ENCODE data around the gene GNAQ.

Gene GNAQ

GRCh38 chr9:77810047-77810446 lies 221.6 kb downstream of the GNAQ start:
- H4K91ac ChIP-seq (ENCODE audit: low read length): no peak overlapping the region
- no peak overlapping the region for H3K4me3 ChIP-seq (ENCODE audit: insufficient read depth in 1 of 2, low read depth in 1 of 2, low read length in 2 of 2)
- H3K4ac ChIP-seq (ENCODE audit: low read depth in 1 of 2, low read length in 2 of 2): no peak overlapping the region
- no peak overlapping the region for H3K27ac ChIP-seq (ENCODE audit: low read length, poor library complexity, severe bottlenecking)
- H3K14ac ChIP-seq (ENCODE audit: low read length in 2 of 2): no peak overlapping the region
- no peaks in the 10 kb centered on the region for H3K4me1 ChIP-seq (ENCODE audit: control insufficient read depth, insufficient read depth, low read depth, low read length)
- no peaks in the 10 kb centered on the region for H3K9me3 ChIP-seq (ENCODE audit: control insufficient read depth, low read length)
- no CpG with 5 or more reads among the region's 1 CpG for WGBS
- H2BK5ac ChIP-seq (ENCODE audit: low read depth, low read length, poor library complexity, severe bottlenecking): no peak overlapping the region
- H3K36me3 ChIP-seq (ENCODE audit: control insufficient read depth in 1 of 2, insufficient read depth in 2 of 2, low read depth in 1 of 2, low read length in 2 of 2): peaks cover 0 to 29% of the 10 kb centered on the region in 2 experiments
- no peak overlapping the region for H3K23ac ChIP-seq (ENCODE audit: low read length in 2 of 2)
- H4K8ac ChIP-seq (ENCODE audit: low read length): no peak overlapping the region
- no peak overlapping the region for H2AK5ac ChIP-seq (ENCODE audit: low read length, severe bottlenecking)
- no peak overlapping the region for H2BK12ac ChIP-seq (ENCODE audit: low read length in 2 of 2)
- no peaks in the 10 kb centered on the region for H3K27me3 ChIP-seq (ENCODE audit: control insufficient read depth in 1 of 2, insufficient read depth in 1 of 2, low read length in 2 of 2)
- no peak overlapping the region for H3K4me2 ChIP-seq (ENCODE audit: low read length, poor library complexity, severe bottlenecking)
- H3K9ac ChIP-seq (ENCODE audit: low read length): no peak overlapping the region
- H2AFZ ChIP-seq (ENCODE audit: low read depth, low read length): no peak overlapping the region
- H2BK15ac ChIP-seq (ENCODE audit: low read depth, poor library complexity, severe bottlenecking): no peak overlapping the region
- no peak for DNase-seq
- no peak overlapping the region for H3K18ac ChIP-seq (ENCODE audit: low read depth in 1 of 2, low read length in 2 of 2)
- peaks cover 19% of the 10 kb centered on the region for H3K79me1 ChIP-seq (replicated peaks; ENCODE audit: low read length, poor library complexity, severe bottlenecking)
- no peak overlapping the region for H2BK120ac ChIP-seq (ENCODE audit: low read depth, low read length)

- Histone ChIP-seq H3K23ac (ENCODE audit: low read length in 2 of 2) (no peak overlapping the region), H2AK5ac (ENCODE audit: low read length, severe bottlenecking) (no peak overlapping the region), H4K91ac (ENCODE audit: low read length) (no peak overlapping the region), H2AFZ (ENCODE audit: low read depth, low read length) (no peak overlapping the region), H3K4ac (ENCODE audit: low read depth in 1 of 2, low read length in 2 of 2) (no peak overlapping the region), H2BK120ac (ENCODE audit: low read depth, low read length) (no peak overlapping the region), H3K14ac (ENCODE audit: low read length in 2 of 2) (no peak overlapping the region), H4K8ac (ENCODE audit: low read length) (no peak overlapping the region), H3K18ac (ENCODE audit: low read depth in 1 of 2, low read length in 2 of 2) (no peak overlapping the region), H3K4me2 (ENCODE audit: low read length, poor library complexity, severe bottlenecking) (no peak overlapping the region), H2BK5ac (ENCODE audit: low read depth, low read length, poor library complexity, severe bottlenecking) (no peak overlapping the region), H3K9ac (ENCODE audit: low read length) (no peak overlapping the region), H2BK15ac (ENCODE audit: low read depth, poor library complexity, severe bottlenecking) (no peak overlapping the region), H3K4me1 (ENCODE audit: control insufficient read depth, insufficient read depth, low read depth, low read length) (no peaks in the 10 kb centered on the region), H3K79me1 (replicated peaks; ENCODE audit: low read length, poor library complexity, severe bottlenecking) (peaks cover 22% of the 10 kb centered on the region), H3K27ac (ENCODE audit: low read length, poor library complexity, severe bottlenecking) (no peak overlapping the region), H2BK12ac (ENCODE audit: low read length in 2 of 2) (no peak overlapping the region), H3K4me3 (ENCODE audit: insufficient read depth in 1 of 2, low read depth in 1 of 2, low read length in 2 of 2) (no peak overlapping the region), H3K36me3 (ENCODE audit: control insufficient read depth in 1 of 2, insufficient read depth in 2 of 2, low read depth in 1 of 2, low read length in 2 of 2) (peaks cover 0 to 24% of the 10 kb centered on the region in 2 experiments), H3K27me3 (ENCODE audit: control insufficient read depth in 1 of 2, insufficient read depth in 1 of 2, low read length in 2 of 2) (no peaks in the 10 kb centered on the region), H3K9me3 (ENCODE audit: control insufficient read depth, low read length) (no peaks in the 10 kb centered on the region)
- 100% methylated on average over 1 of the region's 1 CpG for WGBS
- DNase-seq: no peak
Measured at GRCh38 chr9:77809552-77809951, 222.1 kb downstream of the GNAQ start.

DNA sequence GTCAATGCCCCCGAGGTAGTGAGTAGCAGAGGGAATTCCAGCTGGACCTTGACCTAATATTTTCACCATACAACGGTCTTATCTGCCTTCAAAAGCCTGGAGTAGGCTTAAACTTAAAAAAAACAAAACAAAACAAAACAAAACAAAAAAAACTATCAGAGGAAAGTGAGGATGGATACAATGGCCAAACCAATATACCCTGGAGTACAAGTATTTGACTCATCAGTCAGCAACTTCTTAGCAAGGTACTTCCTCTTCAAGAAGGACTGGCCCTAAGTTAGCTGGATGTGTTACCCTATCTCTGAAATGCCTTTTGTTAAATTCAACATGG lies 222.9 kb downstream of the GNAQ start:
- H3K4me1 ChIP-seq (ENCODE audit: control insufficient read depth, insufficient read depth, low read depth, low read length): no peaks in the 10 kb centered on the region
- no peak overlapping the region for H2AK5ac ChIP-seq (ENCODE audit: low read length, severe bottlenecking)
- no peak overlapping the region for H3K18ac ChIP-seq (ENCODE audit: low read depth in 1 of 2, low read length in 2 of 2)
- H3K4me2 ChIP-seq (ENCODE audit: low read length, poor library complexity, severe bottlenecking): no peak overlapping the region
- DNase-seq: no peak
- H2BK15ac ChIP-seq (ENCODE audit: low read depth, poor library complexity, severe bottlenecking): no peak overlapping the region
- H2BK5ac ChIP-seq (ENCODE audit: low read depth, low read length, poor library complexity, severe bottlenecking): no peak overlapping the region
- peaks cover 0 to 17% of the 10 kb centered on the region in 2 experiments for H3K36me3 ChIP-seq (ENCODE audit: control insufficient read depth in 1 of 2, insufficient read depth in 2 of 2, low read depth in 1 of 2, low read length in 2 of 2)
- no peak overlapping the region for H3K4ac ChIP-seq (ENCODE audit: low read depth in 1 of 2, low read length in 2 of 2)
- no peak overlapping the region for H2AFZ ChIP-seq (ENCODE audit: low read depth, low read length)
- H3K27me3 ChIP-seq (ENCODE audit: control insufficient read depth in 1 of 2, insufficient read depth in 1 of 2, low read length in 2 of 2): no peaks in the 10 kb centered on the region
- WGBS: 83% methylated on average over 1 of the region's 2 CpGs
- H2BK12ac ChIP-seq (ENCODE audit: low read length in 2 of 2): no peak overlapping the region
- H2BK120ac ChIP-seq (ENCODE audit: low read depth, low read length): no peak overlapping the region
- H3K9me3 ChIP-seq (ENCODE audit: control insufficient read depth, low read length): no peaks in the 10 kb centered on the region
- no peak overlapping the region for H3K27ac ChIP-seq (ENCODE audit: low read length, poor library complexity, severe bottlenecking)
- peaks cover 21% of the 10 kb centered on the region for H3K79me1 ChIP-seq (replicated peaks; ENCODE audit: low read length, poor library complexity, severe bottlenecking)
- no peak overlapping the region for H4K8ac ChIP-seq (ENCODE audit: low read length)
- no peak overlapping the region for H4K91ac ChIP-seq (ENCODE audit: low read length)
- H3K9ac ChIP-seq (ENCODE audit: low read length): no peak overlapping the region
- no peak overlapping the region for H3K14ac ChIP-seq (ENCODE audit: low read length in 2 of 2)
- H3K23ac ChIP-seq (ENCODE audit: low read length in 2 of 2): no peak overlapping the region
- H3K4me3 ChIP-seq (ENCODE audit: insufficient read depth in 1 of 2, low read depth in 1 of 2, low read length in 2 of 2): no peak overlapping the region

DNA sequence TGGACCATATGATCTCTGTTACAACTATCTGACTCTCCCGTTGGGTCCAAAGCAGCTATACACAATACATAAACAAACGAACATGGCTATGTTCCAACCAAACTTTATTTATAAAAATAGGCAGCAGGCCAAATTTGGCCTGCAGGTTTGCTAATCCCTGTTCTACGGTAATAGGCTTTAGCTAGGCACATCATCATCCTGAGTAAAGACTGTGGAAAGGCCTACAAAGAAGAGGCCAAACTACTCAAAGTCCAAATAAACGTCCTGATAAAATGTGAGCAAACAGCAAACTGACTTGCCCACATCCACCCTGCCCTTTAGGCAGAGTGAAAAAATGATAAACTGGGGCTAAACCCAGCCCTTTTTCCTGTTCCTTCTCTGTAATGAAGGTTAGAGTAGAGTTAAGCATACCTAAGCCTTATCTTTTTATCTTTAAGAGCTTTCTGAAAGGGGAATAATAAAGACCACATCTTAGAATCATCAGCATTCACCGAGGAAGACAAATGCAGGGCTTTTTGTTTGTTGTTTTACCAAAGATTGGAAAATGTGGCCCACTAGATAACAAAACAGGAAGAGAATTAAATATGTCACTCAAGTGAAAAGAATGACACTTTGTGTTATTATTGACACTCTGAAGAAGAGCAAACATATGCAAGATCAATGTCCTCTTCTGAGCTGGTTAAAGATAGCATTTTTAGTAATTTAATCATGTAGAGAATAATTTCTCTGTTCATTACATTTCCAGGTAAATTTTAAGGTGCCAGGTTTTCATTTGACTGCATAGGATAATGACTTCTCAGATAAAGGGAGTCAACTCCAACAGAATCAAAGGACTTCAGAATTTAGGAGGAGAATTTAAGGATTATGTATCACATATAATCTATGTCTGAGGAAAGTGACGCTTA lies 223.5 kb downstream of the GNAQ start:
- H3K9me3 ChIP-seq (ENCODE audit: control insufficient read depth, low read length): no peaks in the 10 kb centered on the region
- H3K4ac ChIP-seq (ENCODE audit: low read depth in 1 of 2, low read length in 2 of 2): no peak overlapping the region
- no peak overlapping the region for H3K23ac ChIP-seq (ENCODE audit: low read length in 2 of 2)
- H3K14ac ChIP-seq (ENCODE audit: low read length in 2 of 2): no peak overlapping the region
- H3K27me3 ChIP-seq (ENCODE audit: control insufficient read depth in 1 of 2, insufficient read depth in 1 of 2, low read length in 2 of 2): no peaks in the 10 kb centered on the region
- no peak overlapping the region for H3K18ac ChIP-seq (ENCODE audit: low read depth in 1 of 2, low read length in 2 of 2)
- no peak overlapping the region for H2BK5ac ChIP-seq (ENCODE audit: low read depth, low read length, poor library complexity, severe bottlenecking)
- no peak overlapping the region for H2AK5ac ChIP-seq (ENCODE audit: low read length, severe bottlenecking)
- no peak overlapping the region for H2AFZ ChIP-seq (ENCODE audit: low read depth, low read length)
- DNase-seq: peak; percentile 24
- H2BK120ac ChIP-seq (ENCODE audit: low read depth, low read length): no peak overlapping the region
- H3K9ac ChIP-seq (ENCODE audit: low read length): peak overlapping the region; percentile 34
- H3K27ac ChIP-seq (ENCODE audit: low read length, poor library complexity, severe bottlenecking): no peak overlapping the region
- H4K91ac ChIP-seq (ENCODE audit: low read length): no peak overlapping the region
- H3K4me2 ChIP-seq (ENCODE audit: low read length, poor library complexity, severe bottlenecking): no peak overlapping the region
- H3K36me3 ChIP-seq (ENCODE audit: control insufficient read depth in 1 of 2, insufficient read depth in 2 of 2, low read depth in 1 of 2, low read length in 2 of 2): peaks cover 0 to 13% of the 10 kb centered on the region in 2 experiments
- H3K4me1 ChIP-seq (ENCODE audit: control insufficient read depth, insufficient read depth, low read depth, low read length): no peaks in the 10 kb centered on the region
- H2BK12ac ChIP-seq (ENCODE audit: low read length in 2 of 2): no peak overlapping the region
- peaks cover 17% of the 10 kb centered on the region for H3K79me1 ChIP-seq (replicated peaks; ENCODE audit: low read length, poor library complexity, severe bottlenecking)
- H3K4me3 ChIP-seq (ENCODE audit: insufficient read depth in 1 of 2, low read depth in 1 of 2, low read length in 2 of 2): no peak overlapping the region
- no peak overlapping the region for H4K8ac ChIP-seq (ENCODE audit: low read length)
- no peak overlapping the region for H2BK15ac ChIP-seq (ENCODE audit: low read depth, poor library complexity, severe bottlenecking)
- 81% methylated on average over 4 of the region's 6 CpGs for WGBS
